ENCODE data around the gene OR52E5. TPM values are rescaled to one million over a fixed set of nuclear protein-coding genes. Genes with fewer than 3 reads are reported as not detected.

OR52E5 gene
- total RNA-seq (2016; rRNA removed; fragmentation: Illumina TruSeq; extraction: Trizol): not detected in 2 replicates
- total RNA-seq (2016; cell fraction: cytosol; rRNA removed; fragmentation: Illumina TruSeq; extraction: Trizol; ENCODE audit: low read depth): not detected in 2 replicates
- not detected in 2 replicates for total RNA-seq (2016; cell fraction: insoluble cytoplasmic fraction; rRNA removed; fragmentation: Illumina TruSeq; extraction: Trizol)
- not detected in 2 replicates for total RNA-seq (2016; cell fraction: membrane; rRNA removed; fragmentation: Illumina TruSeq; extraction: Trizol)
- total RNA-seq (2016; cell fraction: nucleus; rRNA removed; fragmentation: Illumina TruSeq; extraction: Trizol): not detected in 2 replicates
- polyA plus RNA-seq (2011; rRNA removed): not detected in 2 replicates
- not detected in 2 replicates for polyA plus RNA-seq (2011; cell fraction: cytosol; rRNA removed)
- not detected in 2 replicates for polyA plus RNA-seq (2011; cell fraction: nucleus; rRNA removed)
- not detected in 2 replicates for polyA plus RNA-seq (2012)
- polyA plus RNA-seq (2016; cell fraction: cytosol; fragmentation: Illumina TruSeq; extraction: Trizol; ENCODE audit: low read depth): not detected in 2 replicates
- polyA plus RNA-seq (2016; cell fraction: insoluble cytoplasmic fraction; fragmentation: Illumina TruSeq; extraction: Trizol; ENCODE audit: low read depth): not detected in 2 replicates
- polyA plus RNA-seq (2016; cell fraction: membrane; fragmentation: Illumina TruSeq; extraction: Trizol; ENCODE audit: low read depth): not detected in 2 replicates
- polyA plus RNA-seq (2016; cell fraction: nucleus; fragmentation: Illumina TruSeq; extraction: Trizol; ENCODE audit: insufficient read depth, low read depth): not detected in 2 replicates
- not detected in 2 replicates for polyA minus RNA-seq (2011; rRNA and poly(A)+ RNA removed; ENCODE audit: low replicate concordance)
- polyA minus RNA-seq (2011; cell fraction: cytosol; rRNA and poly(A)+ RNA removed): not detected in 2 replicates
- not detected in 2 replicates for polyA minus RNA-seq (2011; cell fraction: nucleus; rRNA and poly(A)+ RNA removed)
- Bru-seq, nascent RNA: not detected
- BruChase-seq, experiment 1, labeled RNA remaining after a 6-hour chase: not detected
- BruChase-seq, experiment 2, labeled RNA remaining after a 2-hour chase: not detected
- long read RNA-seq, experiment 1: 0 reads
- long read RNA-seq, experiment 2: 0 reads

GRCh38 chr11:5892908-5893307 lies at the start of gene OR52E5:
Gene OR52E5 (plus strand): TSS chr11:5893208. CDS start chr11:5900777, 7,569 bp downstream.
- WGBS (ENCODE audit: low lambda C conversion rate): 2% methylated on average over 3 of the region's 3 CpGs
- intact Hi-C loops (cut with micrococcal nuclease; ENCODE audit: unreplicated experiment): no loop called here
- POLR2A ChIA-PET: no interaction called here

More at GRCh38 chr11:5892908-5893307, at the start of gene OR52E5:
- no peak within 1 kb of the TSS for H3K27ac ChIP-seq (ENCODE audit: extremely low read length, insufficient read depth, low read length)
- H3K36me3 ChIP-seq (replicated peaks in 1 of 2; ENCODE audit: control insufficient read depth in 1 of 2, insufficient read depth in 2 of 2, low read length in 2 of 2): no peaks in the 10 kb centered on the region
- H3K9ac ChIP-seq (ENCODE audit: insufficient read depth, low read depth, low read length): no peak within 1 kb of the TSS
- TF ChIP-seq ZNF775 (CRISPR knock-in tag; IDR thresholded peaks at IDR 0.05; ENCODE audit: borderline replicate concordance) (no peak), ARNT (IDR thresholded peaks at IDR 0.05) (no peak), HOXA9 (CRISPR knock-in tag; IDR thresholded peaks at IDR 0.05; ENCODE audit: borderline replicate concordance) (no peak), KDM5B (CRISPR knock-in tag; IDR thresholded peaks at IDR 0.05; ENCODE audit: borderline replicate concordance) (no peak), ETS1 (CRISPR knock-in tag; IDR thresholded peaks at IDR 0.05) (no peak), POGZ (CRISPR knock-in tag; IDR thresholded peaks at IDR 0.05) (no peak), TAF15 (IDR thresholded peaks at IDR 0.05; ENCODE audit: low read depth, low read length, poor library complexity, severe bottlenecking) (no peak), SIX1 (CRISPR knock-in tag; IDR thresholded peaks at IDR 0.05; ENCODE audit: borderline replicate concordance) (no peak), GTF3A (CRISPR knock-in tag; conservative IDR thresholded peaks at IDR 0.05) (no peak), NR1H2 (CRISPR knock-in tag; IDR thresholded peaks at IDR 0.05; ENCODE audit: borderline replicate concordance, low read depth) (no peak)
- no peak within 1 kb of the TSS for H3K4me3 ChIP-seq (replicated peaks in 1 of 3; ENCODE audit: insufficient read depth in 1 of 3, low read depth in 2 of 3, low read length in 3 of 3)
- H3K4me2 ChIP-seq (ENCODE audit: low read depth, low read length): no peak within 1 kb of the TSS
- H3K9me3 ChIP-seq (ENCODE audit: low read length): no peaks in the 10 kb centered on the region
- no peak for FAIRE-seq
- no peak for DNase-seq (ENCODE audit: low spot score)
- in situ Hi-C loops (cut with HindIII; ENCODE audit: extremely low pct_ligation_motif_present, low pct_unique_long_range_greater_than_20kb): no loop called here
- BruUV-seq (replicated peaks): no TSS peak
- no peaks in the 10 kb centered on the region for H3K79me2 ChIP-seq (ENCODE audit: insufficient read depth, low read length)
- no peaks in the 10 kb centered on the region for H3K27me3 ChIP-seq (ENCODE audit: control insufficient read depth in 1 of 2, insufficient read depth in 2 of 2, low read length in 2 of 2)
- no peaks in the 10 kb centered on the region for H4K20me1 ChIP-seq (ENCODE audit: insufficient read depth, low read length)
- ATAC-seq: no peak
- CTCF ChIA-PET (ENCODE audit: low intra/inter-chr PET ratio, low total read pairs): no interaction called here
- no peaks in the 10 kb centered on the region for H3K4me1 ChIP-seq (ENCODE audit: insufficient read depth, low read length)
- no peak within 1 kb of the TSS for H2AFZ ChIP-seq (ENCODE audit: low read length)

Data from HepG2 (cell line).